SU-DHL-6 (cell line): ENCODE results near the gene TUBGCP4.

Source experiments
- EZH2phosphoT487 ChIP-seq: fragments of 200-600 bp; sonication (generic), shearing (Covaris generic); conservative IDR thresholded peaks from 2 replicates; pipeline ENCODE4 v1.6.1; 2018; ENCODE audit warnings: mild to moderate bottlenecking, antibody characterized with exemption, low read length, moderate library complexity, mixed read lengths
- TF ChIP-seq, protein P1 (sequence below): fragments of 200-600 bp; sonication (generic); IDR thresholded peaks from one replicate; pipeline ENCODE4 v1.5.1; 2017; ENCODE audit warnings: antibody characterized with exemption, mild to moderate bottlenecking, low read length, moderate library complexity; ENCODE audit not compliant: insufficient read depth, poor library complexity, severe bottlenecking

DNA sequence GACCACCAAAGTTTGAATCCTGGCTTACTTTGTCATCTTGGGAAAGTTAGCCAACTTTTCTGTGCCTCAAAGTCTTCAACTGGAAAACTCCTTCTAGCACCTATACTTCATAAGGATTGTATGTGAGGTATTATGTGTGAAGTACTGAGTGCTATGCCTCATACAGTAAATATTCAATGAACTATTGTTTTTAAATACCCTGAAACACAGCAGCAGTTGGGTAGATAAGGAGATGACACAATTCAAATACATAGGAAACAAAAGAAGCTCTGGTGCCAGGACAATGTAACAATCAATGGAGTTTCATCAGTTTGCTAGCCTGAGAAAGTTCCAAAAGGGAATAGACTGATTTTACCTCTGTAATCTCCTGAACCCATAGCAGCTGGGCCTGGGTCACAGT, 43.3 kb downstream of the TUBGCP4 start:
- TF ChIP-seq EZH2phosphoT487: no peak
- TF ChIP-seq, protein P1, sequence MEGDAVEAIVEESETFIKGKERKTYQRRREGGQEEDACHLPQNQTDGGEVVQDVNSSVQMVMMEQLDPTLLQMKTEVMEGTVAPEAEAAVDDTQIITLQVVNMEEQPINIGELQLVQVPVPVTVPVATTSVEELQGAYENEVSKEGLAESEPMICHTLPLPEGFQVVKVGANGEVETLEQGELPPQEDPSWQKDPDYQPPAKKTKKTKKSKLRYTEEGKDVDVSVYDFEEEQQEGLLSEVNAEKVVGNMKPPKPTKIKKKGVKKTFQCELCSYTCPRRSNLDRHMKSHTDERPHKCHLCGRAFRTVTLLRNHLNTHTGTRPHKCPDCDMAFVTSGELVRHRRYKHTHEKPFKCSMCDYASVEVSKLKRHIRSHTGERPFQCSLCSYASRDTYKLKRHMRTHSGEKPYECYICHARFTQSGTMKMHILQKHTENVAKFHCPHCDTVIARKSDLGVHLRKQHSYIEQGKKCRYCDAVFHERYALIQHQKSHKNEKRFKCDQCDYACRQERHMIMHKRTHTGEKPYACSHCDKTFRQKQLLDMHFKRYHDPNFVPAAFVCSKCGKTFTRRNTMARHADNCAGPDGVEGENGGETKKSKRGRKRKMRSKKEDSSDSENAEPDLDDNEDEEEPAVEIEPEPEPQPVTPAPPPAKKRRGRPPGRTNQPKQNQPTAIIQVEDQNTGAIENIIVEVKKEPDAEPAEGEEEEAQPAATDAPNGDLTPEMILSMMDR: no peak
